Hepatocyte (in vitro differentiated cells): ENCODE measurements around the gene MYCBPAP. TPM values are rescaled to one million over a fixed set of nuclear protein-coding genes. Genes with fewer than 3 reads are reported as not detected.

ENCODE experiments used
- DNase-seq: peaks from one replicate; pipeline ENCODE4 v3.0.0-alpha.2; 2016; ENCODE audit warnings: low spot score
- H2AFZ ChIP-seq: fragments of 200-600 bp; sonication (generic); 2 replicates; pipeline ENCODE4 v1.6.0; 2016; ENCODE audit warnings: antibody characterized with exemption, mild to moderate bottlenecking
- H3K27ac ChIP-seq: fragments of 200-600 bp; sonication (generic); 2 replicates; pipeline ENCODE4 v1.5.1; 2016; ENCODE audit warnings: mild to moderate bottlenecking
- H3K27me3 ChIP-seq: fragments of 200-600 bp; sonication (generic); 2 replicates; pipeline ENCODE4 v1.6.1; 2016
- H3K36me3 ChIP-seq: fragments of 200-600 bp; sonication (generic); replicated peaks from 2 replicates; pipeline ENCODE4 v1.5.1; 2016; ENCODE audit warnings: low read depth; ENCODE audit not compliant: insufficient read depth
- H3K4me1 ChIP-seq: fragments of 200-600 bp; sonication (generic); 2 replicates; pipeline ENCODE4 v1.5.1; 2016; ENCODE audit warnings: mild to moderate bottlenecking, moderate library complexity; ENCODE audit not compliant: insufficient read depth
- H3K4me2 ChIP-seq: fragments of 200-600 bp; sonication (generic); 2 replicates; pipeline ENCODE4 v1.6.0; 2016
- H3K4me3 ChIP-seq: fragments of 200-600 bp; sonication (generic); 2 replicates; pipeline ENCODE4 v1.5.1; 2016; ENCODE audit warnings: mild to moderate bottlenecking
- H3K79me2 ChIP-seq: fragments of 200-600 bp; sonication (generic); 2 replicates; pipeline ENCODE4 v1.6.0; 2017; ENCODE audit warnings: mild to moderate bottlenecking
- H3K9me2 ChIP-seq: fragments of 200-600 bp; sonication (generic); replicated peaks from 2 replicates; pipeline ENCODE4 v1.6.0; 2017; ENCODE audit warnings: mild to moderate bottlenecking; ENCODE audit not compliant: insufficient read depth
- H3K9me3 ChIP-seq: fragments of 200-600 bp; sonication (generic); 2 replicates; pipeline ENCODE4 v1.5.1; 2016; ENCODE audit warnings: low read depth, mild to moderate bottlenecking
- H4K20me1 ChIP-seq: fragments of 200-600 bp; sonication (generic); 2 replicates; pipeline ENCODE4 v1.6.0; 2016; ENCODE audit warnings: mild to moderate bottlenecking; ENCODE audit not compliant: insufficient read depth, poor library complexity, severe bottlenecking
- EZH2 ChIP-seq: fragments of 200-600 bp; sonication (generic); IDR thresholded peaks from 2 replicates; pipeline ENCODE4 v1.6.1; 2016; ENCODE audit warnings: antibody characterized with exemption, mild to moderate bottlenecking, borderline replicate concordance
- EZH2phosphoT487 ChIP-seq: fragments of 200-600 bp; sonication (generic); IDR thresholded peaks from one replicate; pipeline ENCODE4 v1.6.1; 2018; ENCODE audit warnings: antibody characterized with exemption, mild to moderate bottlenecking, low read depth, moderate library complexity; ENCODE audit not compliant: unreplicated experiment, severe bottlenecking
- WGBS: methylation state at CpG from one replicate; pipeline ENCODE4 v1.1.6; 2016; ENCODE audit warnings: low lambda C conversion rate; ENCODE audit errors: missing lambda C conversion rate; 5-methylcytosine and 5-hydroxymethylcytosine counted together
- polyA plus RNA-seq: library from polyadenylated mRNA; unstranded; fragments of >200 nt; fragmentation: Nextera tagmentation; extraction: Ambion mirVana; gene quantifications from 2 replicates; pipeline ENCODE4 v1.2.1, GENCODE V29; 2016
- total RNA-seq: library from RNA; depleted of rRNA; stranded (reverse); fragments of >200 nt; gene quantifications from 2 replicates; pipeline ENCODE4 v1.2.3, GENCODE V29; 2014
- TF ChIP-seq, protein P1 (sequence below): fragments of 200-600 bp; sonication (generic); IDR thresholded peaks from 2 replicates; pipeline ENCODE4 v1.5.1; 2016; ENCODE audit warnings: antibody characterized with exemption, mild to moderate bottlenecking; ENCODE audit not compliant: poor library complexity

The MYCBPAP gene
- total and polyA plus RNA-seq, 2 experiments from 2014 or later: 0.43 to 0.70 TPM

GRCh38 chr17:50566886-50567285, 58.6 kb downstream of the MYCBPAP start:
- Histone ChIP-seq H3K4me2 (no peak overlapping the region), H3K9me2 (no peaks in the 10 kb centered on the region), H2AFZ (no peak overlapping the region), H3K4me1 (peaks cover 29% of the 10 kb centered on the region), H3K4me3 (no peak overlapping the region), H3K27me3 (peaks cover 43% of the 10 kb centered on the region), H4K20me1 (no peaks in the 10 kb centered on the region), H3K27ac (no peak overlapping the region), H3K36me3 (no peaks in the 10 kb centered on the region), H3K79me2 (no peaks in the 10 kb centered on the region), H3K9me3 (no peaks in the 10 kb centered on the region)
- WGBS: 63% methylated on average over 2 of the region's 2 CpGs
- no peak for DNase-seq
- no peak for TF ChIP-seq EZH2phosphoT487
- TF ChIP-seq, protein P1, sequence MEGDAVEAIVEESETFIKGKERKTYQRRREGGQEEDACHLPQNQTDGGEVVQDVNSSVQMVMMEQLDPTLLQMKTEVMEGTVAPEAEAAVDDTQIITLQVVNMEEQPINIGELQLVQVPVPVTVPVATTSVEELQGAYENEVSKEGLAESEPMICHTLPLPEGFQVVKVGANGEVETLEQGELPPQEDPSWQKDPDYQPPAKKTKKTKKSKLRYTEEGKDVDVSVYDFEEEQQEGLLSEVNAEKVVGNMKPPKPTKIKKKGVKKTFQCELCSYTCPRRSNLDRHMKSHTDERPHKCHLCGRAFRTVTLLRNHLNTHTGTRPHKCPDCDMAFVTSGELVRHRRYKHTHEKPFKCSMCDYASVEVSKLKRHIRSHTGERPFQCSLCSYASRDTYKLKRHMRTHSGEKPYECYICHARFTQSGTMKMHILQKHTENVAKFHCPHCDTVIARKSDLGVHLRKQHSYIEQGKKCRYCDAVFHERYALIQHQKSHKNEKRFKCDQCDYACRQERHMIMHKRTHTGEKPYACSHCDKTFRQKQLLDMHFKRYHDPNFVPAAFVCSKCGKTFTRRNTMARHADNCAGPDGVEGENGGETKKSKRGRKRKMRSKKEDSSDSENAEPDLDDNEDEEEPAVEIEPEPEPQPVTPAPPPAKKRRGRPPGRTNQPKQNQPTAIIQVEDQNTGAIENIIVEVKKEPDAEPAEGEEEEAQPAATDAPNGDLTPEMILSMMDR: no peak
- no peak for TF ChIP-seq EZH2

- peaks cover 27% of the 10 kb centered on the region for H3K27me3 ChIP-seq
- WGBS: 89% methylated on average over 12 of the region's 12 CpGs
- no peak for DNase-seq
- no peaks in the 10 kb centered on the region for H3K36me3 ChIP-seq
- H3K79me2 ChIP-seq: no peaks in the 10 kb centered on the region
- no peak overlapping the region for H3K27ac ChIP-seq
- no peaks in the 10 kb centered on the region for H4K20me1 ChIP-seq
- H2AFZ ChIP-seq: no peak overlapping the region
- H3K4me1 ChIP-seq: peaks cover 16% of the 10 kb centered on the region
- H3K4me2 ChIP-seq: no peak overlapping the region
- H3K9me2 ChIP-seq: no peaks in the 10 kb centered on the region
- H3K9me3 ChIP-seq: no peaks in the 10 kb centered on the region
- no peak for TF ChIP-seq EZH2phosphoT487
- no peak for TF ChIP-seq EZH2
- TF ChIP-seq, protein P1: no peak
- no peak overlapping the region for H3K4me3 ChIP-seq
These were observed 60.4 kb downstream of the MYCBPAP start for GRCh38 chr17:50568659-50569058.

DNA sequence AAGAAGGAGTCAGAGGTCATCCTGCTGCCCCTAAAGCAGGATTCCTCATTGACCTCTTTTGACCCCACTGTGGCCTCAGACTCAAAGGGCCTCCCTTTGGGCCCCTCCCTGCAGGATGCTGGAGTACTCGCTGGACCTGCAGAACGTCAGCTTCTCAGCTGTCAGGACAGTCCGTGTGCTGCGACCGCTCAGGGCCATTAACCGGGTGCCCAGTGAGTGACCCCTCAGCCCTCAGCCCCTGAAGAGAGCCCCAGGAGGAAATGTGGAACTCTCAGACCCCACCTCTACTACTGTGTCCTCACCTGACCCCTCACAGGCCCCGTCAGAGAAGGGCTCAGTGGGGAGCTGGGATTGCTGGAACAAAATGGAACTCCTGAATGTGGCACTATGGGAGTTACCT, 61.4 kb downstream of the MYCBPAP start:
- Histone ChIP-seq H3K79me2 (no peaks in the 10 kb centered on the region), H3K4me1 (peaks cover 10% of the 10 kb centered on the region), H3K4me3 (no peak overlapping the region), H3K27ac (no peak overlapping the region), H2AFZ (no peak overlapping the region), H3K9me3 (no peaks in the 10 kb centered on the region), H3K9me2 (no peaks in the 10 kb centered on the region), H3K36me3 (no peaks in the 10 kb centered on the region), H3K4me2 (no peak overlapping the region), H3K27me3 (peaks cover 21% of the 10 kb centered on the region), H4K20me1 (no peaks in the 10 kb centered on the region)
- WGBS: 77% methylated on average over 7 of the region's 7 CpGs
- TF ChIP-seq, protein P1: no peak
- no peak for TF ChIP-seq EZH2phosphoT487
- no peak for TF ChIP-seq EZH2
- no peak for DNase-seq

DNA sequence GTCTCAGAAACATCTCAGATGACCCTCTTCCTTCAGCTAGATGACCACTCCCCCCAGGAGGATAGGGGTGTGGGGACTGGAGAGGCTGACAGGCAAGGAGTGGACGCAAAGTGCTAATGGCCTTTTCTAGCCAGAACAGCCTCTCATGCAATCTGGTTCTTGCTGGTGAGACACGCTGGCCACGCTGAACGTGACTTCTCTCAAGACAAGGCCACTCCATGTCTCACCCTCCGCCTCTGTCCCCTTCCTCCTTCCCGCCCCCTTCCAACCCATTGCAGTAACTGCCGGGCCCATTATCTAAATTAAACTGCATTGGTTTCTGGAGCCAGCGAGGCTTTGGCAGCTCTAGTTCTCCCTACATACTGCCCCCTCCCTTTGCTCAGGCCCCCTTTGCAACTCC, 61.8 kb downstream of the MYCBPAP start:
- Histone ChIP-seq H4K20me1 (no peaks in the 10 kb centered on the region), H3K27ac (no peak overlapping the region), H3K36me3 (no peaks in the 10 kb centered on the region), H3K4me1 (peaks cover 6% of the 10 kb centered on the region), H3K9me2 (no peaks in the 10 kb centered on the region), H3K27me3 (peaks cover 18% of the 10 kb centered on the region), H3K4me3 (no peak overlapping the region), H3K9me3 (no peaks in the 10 kb centered on the region), H3K79me2 (no peaks in the 10 kb centered on the region), H3K4me2 (no peak overlapping the region), H2AFZ (no peak overlapping the region)
- 77% methylated on average over 8 of the region's 8 CpGs for WGBS
- DNase-seq: no peak
- TF ChIP-seq, protein P1: no peak
- TF ChIP-seq EZH2phosphoT487: no peak
- no peak for TF ChIP-seq EZH2
